Measurements from ENCODE around the gene TCIRG1.
A peak's percentile ranks its signal among the peaks of the same experiment; 100 is the strongest.
"Not testable (repeated sequence)": the region's sequence is repeated elsewhere in the genome, so short reads cannot be mapped to it uniquely, and the experiment has no call there.

The TCIRG1 gene, protein sequence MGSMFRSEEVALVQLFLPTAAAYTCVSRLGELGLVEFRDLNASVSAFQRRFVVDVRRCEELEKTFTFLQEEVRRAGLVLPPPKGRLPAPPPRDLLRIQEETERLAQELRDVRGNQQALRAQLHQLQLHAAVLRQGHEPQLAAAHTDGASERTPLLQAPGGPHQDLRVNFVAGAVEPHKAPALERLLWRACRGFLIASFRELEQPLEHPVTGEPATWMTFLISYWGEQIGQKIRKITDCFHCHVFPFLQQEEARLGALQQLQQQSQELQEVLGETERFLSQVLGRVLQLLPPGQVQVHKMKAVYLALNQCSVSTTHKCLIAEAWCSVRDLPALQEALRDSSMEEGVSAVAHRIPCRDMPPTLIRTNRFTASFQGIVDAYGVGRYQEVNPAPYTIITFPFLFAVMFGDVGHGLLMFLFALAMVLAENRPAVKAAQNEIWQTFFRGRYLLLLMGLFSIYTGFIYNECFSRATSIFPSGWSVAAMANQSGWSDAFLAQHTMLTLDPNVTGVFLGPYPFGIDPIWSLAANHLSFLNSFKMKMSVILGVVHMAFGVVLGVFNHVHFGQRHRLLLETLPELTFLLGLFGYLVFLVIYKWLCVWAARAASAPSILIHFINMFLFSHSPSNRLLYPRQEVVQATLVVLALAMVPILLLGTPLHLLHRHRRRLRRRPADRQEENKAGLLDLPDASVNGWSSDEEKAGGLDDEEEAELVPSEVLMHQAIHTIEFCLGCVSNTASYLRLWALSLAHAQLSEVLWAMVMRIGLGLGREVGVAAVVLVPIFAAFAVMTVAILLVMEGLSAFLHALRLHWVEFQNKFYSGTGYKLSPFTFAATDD

DNA sequence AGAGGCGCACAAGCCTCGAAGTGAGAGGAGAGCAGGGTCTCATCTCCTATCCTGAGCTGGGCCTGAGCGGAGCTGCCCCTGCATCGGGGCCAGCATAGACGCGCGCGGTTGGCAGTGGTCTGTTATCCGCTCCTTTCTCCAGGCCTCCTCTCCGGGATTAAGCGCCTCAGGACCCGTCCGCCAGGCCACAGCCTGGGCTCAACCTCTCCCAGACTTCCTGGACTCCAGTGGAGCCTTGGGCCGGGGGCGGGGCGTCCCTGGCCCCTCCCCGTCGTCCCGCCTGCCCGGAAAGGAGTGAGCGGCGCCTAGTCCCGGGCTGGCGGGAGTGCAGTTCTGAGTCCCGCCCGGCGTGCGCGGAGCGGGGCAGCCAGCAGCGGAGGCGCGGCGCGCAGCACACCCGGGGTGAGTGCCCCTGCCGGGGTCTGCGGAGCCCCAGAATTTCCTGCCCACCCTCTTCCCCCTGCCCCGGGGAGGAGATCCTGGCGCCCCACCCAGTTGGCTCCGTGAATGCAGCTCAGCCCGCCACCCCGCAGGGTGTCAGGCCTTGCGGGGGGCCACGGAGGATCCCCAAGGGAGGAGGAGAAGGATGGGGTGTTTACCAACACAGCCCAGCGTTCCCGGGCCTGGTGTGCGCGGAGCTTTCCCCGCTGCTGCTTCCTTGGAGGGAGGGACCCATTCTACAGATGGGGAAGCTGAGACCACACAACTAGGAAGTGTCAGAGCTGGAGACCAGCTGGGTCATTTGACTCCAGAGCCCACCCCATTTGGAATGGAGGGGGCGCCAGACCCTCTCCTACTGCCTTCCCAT is at the start of gene TCIRG1:
TCIRG1 (plus strand) TSS at position 308 of the 808 bp plus-strand sequence. CDS start 2,247 bp downstream, outside the sequence.
- DNase-seq = peak; percentile 52 to 67

DNA sequence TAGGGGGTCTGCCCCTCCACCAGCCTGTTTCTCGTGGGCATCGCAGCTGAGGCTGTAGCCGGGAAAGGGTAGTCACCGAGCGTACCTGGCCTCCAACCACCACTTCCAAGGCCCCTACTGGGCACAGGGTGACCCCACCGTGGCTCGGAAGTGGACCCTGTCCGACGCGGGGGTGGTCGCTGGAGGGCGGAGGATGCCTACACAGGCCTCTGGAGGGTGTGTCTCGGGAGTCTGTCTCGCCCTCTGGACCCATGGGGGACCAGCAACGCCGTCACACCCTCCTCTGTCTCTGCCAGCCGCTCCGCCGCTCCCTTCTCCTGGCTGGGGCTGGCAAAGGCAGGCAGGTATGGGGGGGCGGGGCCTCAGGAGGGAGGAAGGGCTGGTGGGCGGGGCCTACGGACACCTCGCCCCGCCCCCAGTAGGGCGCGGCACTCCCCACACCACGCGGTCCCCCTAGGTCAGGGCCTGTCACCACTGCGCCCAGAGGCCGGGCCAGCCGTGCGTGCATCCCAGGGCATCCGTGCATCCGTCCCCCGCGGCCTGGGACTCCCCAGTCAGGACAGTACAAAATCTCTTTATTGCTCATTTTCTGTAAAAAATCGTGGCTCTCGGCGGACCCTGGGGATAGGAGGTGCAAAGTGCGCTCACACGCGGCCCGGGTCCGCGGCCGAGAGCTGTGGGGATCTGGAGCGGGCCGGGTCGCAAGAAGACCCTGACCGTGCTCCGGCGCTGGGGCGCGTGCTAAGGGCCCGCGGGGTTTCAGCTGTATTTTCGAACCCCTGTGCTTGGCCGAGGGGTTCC is 48.1 kb upstream of the TCIRG1 start:
- DNase-seq = not testable (repeated sequence)

DNA sequence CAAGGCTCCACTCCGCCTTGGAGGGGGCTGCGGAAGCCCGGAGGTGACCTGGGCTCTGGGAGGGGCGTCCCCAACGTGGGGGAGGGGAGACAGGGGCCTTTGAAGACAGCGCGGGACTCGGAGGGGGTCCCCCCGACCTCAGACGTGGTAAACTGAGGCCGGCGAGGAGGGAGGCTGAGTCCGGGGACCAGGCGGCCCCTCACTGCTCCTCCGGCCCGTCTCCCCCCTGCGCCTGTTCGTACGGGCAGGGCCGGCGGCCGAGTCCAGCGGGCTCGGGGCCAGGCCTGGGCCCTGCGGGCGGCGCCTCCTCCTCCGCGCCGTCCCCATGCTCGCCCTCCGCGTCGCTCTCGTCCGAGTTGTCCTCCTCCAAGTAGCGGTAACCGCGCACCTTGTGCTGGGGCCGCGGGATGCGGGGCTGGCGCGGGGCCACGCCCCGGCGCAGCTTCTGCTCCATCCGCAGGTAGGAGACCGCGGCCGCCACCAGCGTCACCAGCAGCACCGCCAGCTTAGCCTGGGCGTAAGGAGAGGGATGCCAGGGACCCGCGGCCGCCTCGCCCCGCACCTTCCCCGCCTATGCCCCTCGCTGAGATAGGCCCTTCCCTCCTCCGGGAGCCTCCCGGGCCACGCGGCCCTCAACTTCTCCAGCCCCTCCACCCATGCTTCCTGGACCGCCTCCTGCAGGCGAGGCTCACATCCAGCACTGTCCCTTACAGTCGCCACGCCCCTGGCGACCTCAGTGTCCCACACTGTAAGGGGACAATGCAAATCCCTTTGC is 47.3 kb upstream of the TCIRG1 start:
- not testable (repeated sequence) for DNase-seq

DNA sequence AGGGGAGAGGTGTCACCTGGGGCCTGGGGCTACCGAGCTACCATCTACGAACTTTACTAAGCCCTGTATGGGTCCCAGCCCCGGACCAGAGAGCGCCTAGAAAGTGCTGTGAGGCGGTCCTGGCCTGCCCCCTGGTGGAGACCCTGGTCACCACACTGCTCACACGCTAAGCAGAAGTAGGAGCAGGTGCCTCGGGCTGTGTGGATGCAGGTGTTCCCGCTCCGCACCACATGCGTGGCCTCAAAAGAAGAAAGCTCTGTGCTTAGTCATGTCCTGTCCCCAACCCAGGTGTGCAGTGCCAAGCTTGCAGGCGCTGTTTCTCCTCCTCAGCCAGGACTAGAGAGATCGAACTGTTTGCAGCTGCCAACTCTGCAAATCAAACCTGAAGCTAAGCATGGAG is 45.0 kb upstream of the TCIRG1 start:
- DNase-seq = peak; percentile 32 to 44

DNA sequence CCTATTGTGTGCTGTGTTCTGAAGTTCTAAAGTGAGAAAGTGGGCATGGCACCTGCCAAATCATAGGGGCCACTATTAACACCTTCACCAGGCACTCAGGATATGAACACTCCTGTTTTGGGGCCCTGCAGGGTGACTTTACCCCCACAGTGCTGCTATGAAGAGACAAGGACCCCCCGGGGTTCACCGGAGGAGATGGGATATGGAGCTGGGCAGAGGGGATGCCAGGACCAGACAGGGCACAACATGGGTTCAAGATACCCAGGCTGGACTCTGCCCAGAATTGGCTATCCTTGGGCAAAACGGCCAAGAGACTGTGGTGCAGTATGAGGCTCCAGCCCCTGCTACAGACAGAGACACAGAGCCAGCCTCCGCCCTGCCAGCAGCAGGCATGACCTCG is 44.4 kb upstream of the TCIRG1 start:
- not testable (repeated sequence) for DNase-seq

DNA sequence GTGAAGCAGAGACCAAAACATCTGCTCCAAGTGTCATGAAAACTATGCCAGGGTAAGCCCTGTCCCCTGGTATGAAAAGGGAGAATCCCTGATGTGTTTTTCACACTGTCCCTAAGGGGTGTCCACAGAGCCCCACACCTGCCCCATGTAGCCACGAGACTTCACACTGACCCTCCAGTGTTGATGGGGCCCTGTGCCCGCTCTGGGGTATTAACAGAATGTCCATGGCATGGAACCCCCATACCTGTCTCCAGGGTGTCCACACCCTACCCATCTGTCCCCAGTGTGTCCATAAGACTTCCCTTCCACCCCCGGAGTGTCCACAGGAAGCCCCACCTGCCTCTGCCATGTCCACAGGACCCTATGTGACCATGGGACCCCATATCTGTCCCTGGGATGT is 43.7 kb upstream of the TCIRG1 start:
- DNase-seq = not testable (repeated sequence)

DNA sequence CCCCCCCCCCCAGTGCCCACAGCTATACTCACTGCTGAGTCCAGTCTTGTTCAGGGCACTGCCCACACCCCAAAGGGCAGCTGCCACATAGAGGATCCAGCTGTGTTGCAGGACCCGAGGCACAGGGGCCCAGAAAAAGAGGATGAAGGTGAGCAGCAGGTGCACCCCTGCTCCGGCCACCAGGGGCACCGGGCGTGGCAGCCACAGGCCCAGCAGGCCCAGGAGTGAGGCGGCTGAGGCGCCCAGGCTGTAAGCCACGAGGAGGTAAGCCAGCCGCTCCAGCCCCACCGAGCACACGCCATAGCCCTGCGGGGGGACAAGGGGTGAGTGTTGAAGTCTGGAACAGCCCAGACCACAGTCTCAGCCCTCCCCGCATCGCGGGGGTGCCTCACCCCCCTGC is 43.2 kb upstream of the TCIRG1 start:
- DNase-seq = not testable (repeated sequence)

DNA sequence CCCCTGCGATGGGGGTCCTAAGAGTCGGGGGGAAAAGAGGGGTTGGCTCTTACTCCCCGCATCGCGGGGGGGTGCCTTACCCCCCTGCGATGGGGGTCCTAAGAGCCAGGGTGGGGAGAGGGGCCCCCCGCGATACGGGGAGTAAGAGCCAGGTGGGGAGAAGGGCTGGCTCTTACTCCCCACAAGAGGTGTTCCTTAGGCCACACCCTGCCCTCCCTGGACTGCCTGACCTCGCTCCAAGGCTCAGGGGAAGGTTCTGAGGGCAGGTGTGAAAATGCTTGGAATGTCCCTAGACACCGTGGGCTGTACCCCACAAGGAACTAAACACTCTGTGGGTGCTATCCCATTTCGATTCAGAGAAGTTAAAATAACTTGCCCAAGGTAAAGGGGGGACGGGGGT is 42.8 kb upstream of the TCIRG1 start:
- no peak for DNase-seq

DNA sequence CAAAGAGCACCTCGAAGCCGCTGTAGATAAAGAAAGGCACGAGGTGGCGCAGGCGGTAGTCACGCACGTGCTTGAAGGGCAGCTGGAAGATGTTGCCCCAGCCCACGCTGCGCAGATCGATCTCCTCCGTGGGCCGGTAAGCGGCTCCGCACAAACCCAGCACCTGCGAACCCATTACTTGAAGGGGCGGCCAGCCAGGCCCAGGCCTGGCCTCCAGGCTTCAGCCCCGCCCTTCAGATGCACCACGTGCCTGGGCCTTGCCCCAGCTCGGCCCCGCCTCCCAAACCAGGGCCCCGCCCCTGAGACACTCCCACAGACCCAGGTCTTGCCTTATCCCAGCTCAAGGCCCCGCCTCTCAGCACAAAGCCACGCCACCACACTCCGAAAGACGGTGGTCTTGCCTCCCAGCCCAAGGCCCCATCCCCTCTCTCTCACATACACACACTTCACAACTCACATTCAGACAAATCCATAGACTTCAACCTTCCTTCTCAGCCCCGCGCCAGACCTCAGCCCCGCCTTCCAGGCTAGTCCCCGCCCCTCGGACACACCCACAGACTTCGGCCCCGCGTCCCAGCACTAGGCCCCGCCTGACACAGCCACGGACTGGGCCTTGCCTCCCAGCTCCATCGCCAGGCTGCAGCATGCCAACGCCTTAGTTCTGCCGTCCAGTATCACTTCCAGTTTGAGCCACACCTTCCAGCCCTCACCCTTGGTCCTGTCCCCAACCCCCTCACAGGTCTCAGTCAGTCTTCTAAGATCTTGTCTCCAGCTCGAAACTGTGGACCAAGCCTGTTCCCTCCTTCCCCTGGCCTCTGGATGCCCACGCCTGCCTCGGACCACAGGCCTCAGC is 42.0 kb upstream of the TCIRG1 start:
- DNase-seq = peak in 1 of 2 experiments; percentile 21

DNA sequence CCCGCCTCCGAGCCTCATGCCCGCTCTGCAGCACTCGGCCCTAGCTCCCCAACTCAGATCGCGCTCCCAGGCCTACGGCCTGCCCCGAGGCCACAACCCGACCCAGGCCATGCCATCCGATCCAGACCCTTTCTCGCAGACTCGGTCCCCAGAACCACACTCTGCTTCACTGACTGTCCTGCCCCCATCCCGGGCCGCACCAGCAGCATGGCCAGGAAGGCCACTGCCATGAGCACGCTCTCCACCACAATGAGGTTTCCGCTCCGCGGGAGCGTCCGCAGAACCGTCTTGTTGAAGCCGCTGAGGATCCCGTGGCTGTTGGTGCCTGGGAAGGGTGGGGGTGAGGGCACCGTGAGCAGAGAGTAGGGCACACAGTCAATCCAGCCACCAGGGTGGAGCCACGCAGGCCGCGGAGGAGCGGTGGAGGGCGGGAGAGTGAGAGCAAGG is 41.3 kb upstream of the TCIRG1 start:
- no peak for DNase-seq

DNA sequence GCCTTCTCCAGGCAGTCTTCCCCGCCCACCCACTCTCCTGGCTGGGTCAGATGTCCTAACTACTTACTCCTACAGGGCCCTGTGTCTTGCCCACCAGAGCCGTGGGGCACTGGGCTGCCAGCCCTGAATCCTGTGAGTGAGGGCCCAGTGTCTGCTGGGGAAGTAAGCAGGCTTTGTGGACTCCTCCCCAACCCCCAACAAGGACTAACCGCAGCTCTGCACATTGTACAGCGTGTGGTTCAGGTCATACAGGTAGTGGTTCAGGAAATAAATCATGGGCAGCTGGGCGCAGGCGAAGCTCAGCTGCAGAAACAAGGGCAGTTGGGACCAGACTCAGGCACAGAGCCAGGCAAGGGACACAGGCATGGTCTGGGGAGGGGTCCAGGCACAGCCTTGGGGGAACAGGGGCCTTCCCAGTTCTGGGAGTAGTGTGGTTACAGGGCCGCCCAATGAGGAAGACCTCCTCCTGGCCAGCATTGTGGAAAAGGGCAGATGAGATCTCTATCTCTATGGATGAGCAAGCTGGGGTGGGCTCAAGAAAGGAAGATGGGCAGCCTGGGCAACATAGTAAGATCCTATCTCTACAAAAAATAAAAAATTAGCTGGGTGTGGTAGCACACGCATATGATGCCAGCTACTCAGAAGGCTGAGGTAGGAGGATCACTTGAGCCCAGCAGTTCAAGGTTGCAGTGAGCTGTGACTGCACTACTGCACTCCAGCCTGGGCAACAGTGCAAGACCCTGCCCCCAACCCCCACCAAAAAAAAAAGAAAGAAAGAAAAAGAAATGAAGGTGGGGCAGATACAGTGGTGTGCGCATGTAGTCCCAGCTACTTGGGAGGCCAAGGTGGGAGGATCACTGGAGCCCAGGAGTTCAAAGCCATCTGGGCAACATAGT is 40.4 kb upstream of the TCIRG1 start:
- no peak for DNase-seq

DNA sequence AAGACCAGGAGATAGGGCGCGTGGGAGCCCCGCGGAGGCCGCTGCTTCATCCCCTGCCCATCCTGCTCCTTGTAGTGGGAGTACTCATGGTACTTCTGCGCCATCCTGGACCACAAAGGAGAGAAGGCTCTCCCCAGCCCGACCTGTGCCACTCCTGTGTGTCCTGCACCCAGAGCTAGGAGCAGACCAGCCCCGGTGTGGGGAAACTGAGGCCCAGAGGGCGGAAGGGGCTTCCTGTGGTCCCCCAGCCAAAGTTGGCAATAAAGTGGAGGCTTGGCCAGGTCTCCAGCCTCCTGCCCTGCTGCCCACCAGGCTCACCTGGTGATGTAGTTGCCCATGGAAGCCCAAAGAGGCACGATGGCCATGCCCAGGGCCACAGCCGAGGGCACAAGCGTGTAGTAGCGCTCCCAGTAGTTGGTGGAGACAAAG is 39.6 kb upstream of the TCIRG1 start:
- DNase-seq = no peak

DNA sequence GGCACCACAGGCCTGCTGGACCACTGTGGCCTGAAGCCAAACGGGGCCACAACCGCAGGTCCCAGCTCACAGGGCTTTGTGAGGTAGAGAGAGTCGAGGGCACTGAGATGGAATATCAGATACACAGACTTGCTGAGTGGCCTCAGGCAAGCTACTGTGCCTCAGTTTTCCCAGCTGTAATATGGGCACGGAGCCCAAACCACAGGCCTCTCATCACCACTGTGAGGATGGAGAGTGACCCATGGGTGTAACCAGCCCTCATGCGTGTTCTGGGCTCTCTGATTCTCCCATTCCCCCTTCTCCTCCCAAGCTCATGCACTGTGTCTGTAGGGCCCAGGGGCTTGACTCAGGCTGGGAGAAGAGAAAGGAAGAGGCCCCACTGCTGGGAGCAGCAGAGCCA is 39.1 kb upstream of the TCIRG1 start:
- no peak for DNase-seq

DNA sequence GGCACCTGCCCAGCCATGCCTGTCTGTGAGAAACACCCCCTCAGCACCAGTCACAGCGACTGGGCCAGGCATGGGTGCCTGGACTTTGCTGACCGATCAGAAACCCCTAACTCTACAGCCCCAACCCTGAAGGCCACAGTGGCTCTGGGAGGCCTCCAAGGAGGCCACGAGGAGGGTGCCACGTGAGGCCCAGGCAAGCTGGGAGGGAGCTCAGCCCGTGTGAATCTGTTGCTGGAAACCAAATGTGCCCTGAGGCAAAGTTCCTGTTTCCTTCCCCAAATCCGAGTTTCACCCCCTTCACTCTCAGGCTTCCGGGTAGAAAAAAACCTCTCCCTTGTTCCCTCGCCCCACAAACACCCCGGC is 36.3 kb upstream of the TCIRG1 start:
- DNase-seq = no peak

DNA sequence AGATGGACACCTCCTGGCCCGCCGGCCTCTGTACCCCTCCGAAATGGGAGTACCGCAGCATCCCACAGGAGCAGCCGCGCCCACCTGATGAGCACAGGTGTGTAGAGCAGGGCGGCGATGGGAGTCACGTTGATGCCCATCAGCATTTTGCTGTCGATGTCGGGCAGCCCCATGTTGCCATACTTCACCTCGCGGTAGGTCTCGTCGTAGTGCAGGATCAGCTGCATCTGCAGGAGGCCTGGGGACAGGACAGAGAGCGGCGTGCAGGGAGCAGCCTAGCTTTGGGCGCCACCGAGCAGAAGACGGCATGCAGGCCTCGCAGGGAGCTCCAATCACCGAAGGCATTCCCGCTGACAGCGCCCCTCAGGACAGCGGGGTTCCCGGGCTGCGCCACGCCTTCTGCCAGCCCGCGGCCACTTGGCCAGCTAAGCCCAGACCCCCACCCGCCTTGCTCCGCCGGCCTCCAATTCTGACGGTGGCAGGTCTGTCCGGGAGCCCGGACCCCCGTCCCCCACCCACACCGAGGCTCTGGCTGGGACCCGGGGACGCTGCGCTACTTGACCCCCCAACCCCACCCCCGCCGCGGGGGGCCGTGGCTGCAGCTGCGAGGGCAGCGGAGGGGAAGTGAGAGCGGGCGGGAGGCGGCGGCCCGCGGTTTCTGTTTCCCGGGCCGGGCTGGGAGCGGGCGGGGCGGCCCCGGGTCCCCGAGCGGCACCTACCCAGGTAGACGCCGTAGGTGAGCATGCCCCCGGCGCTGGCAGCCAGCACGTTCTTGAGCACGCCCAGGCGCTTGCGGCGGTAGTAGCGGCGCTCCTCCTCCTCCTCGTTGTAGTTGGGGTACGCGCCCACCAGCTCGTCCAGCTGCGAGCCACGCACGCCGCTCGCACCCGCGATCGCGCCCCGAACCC is 35.6 kb upstream of the TCIRG1 start:
- DNase-seq = peak; percentile 33 to 62

DNA sequence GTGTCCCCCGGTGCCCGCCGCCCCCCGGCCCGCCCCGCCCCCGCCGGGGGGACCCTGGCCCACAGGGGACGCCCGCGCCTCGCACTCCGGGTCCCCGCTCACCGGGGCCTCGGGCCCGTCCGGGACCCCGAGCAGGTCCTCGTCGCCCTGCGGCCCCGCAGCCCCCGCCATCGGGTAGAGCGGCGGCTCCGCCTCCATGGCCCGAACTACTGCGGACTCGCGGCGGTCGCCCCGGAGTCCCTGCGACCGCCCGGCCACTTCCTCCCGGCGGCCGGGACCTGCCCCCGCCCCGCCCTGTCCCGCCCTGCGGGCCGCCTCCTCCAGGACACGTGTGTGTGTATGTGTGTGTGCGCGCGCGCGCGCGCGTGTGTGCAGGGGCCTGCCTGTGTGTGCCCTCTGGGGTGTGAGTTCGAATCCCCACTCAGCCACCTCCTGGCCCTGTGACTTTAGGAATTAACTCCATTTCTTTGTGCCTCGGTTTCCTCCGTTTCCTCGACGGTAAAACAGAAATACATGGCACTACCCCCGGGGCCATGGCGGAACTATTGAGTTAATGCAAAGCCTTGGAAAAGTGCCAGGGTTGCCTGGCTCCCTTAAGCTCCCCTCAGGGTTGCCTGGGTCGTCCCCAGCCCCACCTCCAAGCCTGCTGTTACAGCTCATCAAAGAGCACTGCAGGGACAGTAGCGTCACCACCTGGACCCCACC is 34.8 kb upstream of the TCIRG1 start, which contains the start of gene UNC93B1:
UNC93B1 (minus strand) TSS at position 252 of the 705 bp plus-strand sequence; CDS start at position 198, 54 bp downstream.
- peak; percentile 78 to 79 for DNase-seq
